ENCODE measurements around the gene SLX9. TPM values are rescaled to one million over a fixed set of nuclear protein-coding genes. Genes with fewer than 3 reads are reported as not detected.

Gene SLX9
- total RNA-seq, 1 experiment from 2014 or later, result 77.2 TPM

DNA sequence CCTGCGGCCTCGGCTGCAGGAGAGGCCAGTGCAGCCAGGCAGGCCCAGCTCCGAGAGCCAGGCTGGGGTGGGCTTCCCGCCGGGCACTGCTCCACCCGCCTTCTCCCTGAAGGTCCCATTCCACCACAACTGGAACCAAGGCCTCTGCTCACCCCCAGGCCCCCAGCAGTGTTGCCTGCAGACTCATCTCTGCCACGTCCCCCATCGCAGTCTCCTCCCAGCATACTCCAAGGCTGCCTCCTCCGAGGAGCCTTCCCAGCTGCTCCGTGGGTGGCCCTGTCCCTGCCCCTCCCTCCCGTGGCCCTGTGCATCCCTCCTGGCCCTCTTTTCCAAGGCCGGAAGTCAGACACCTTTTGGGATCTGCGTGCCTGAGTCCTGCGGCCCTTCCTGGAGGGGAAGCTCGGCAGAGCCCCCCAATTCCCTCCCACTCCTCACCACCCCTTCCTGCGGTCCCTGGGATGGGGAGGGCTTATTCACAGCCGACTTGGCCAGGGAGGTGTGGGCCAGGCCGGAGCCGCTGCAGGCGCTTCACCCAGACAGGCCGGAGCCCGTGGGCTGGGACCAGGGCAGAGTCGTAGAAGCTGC lies 47.6 kb downstream of the SLX9 start:
- TF ChIP-seq JAZF1 (CRISPR knock-in tag; IDR thresholded peaks at IDR 0.05), result no peak
- no peak for TF ChIP-seq NFE2L1 (CRISPR knock-in tag; IDR thresholded peaks at IDR 0.05)
- TF ChIP-seq, protein P1, sequence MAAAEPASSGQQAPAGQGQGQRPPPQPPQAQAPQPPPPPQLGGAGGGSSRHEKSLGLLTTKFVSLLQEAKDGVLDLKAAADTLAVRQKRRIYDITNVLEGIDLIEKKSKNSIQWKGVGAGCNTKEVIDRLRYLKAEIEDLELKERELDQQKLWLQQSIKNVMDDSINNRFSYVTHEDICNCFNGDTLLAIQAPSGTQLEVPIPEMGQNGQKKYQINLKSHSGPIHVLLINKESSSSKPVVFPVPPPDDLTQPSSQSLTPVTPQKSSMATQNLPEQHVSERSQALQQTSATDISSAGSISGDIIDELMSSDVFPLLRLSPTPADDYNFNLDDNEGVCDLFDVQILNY (CRISPR knock-in tag; IDR thresholded peaks at IDR 0.05), result no peak
- no peak for TF ChIP-seq KAT7 (CRISPR knock-in tag; IDR thresholded peaks at IDR 0.05; ENCODE audit: borderline replicate concordance)
- TF ChIP-seq ZNF416 (CRISPR knock-in tag; IDR thresholded peaks at IDR 0.05), result no peak
- TF ChIP-seq RORB (CRISPR knock-in tag; IDR thresholded peaks at IDR 0.05), result no peak
- TF ChIP-seq ZNF317 (CRISPR knock-in tag; IDR thresholded peaks at IDR 0.05; ENCODE audit: borderline replicate concordance, low read depth), result no peak
- TF ChIP-seq MXD4 (CRISPR knock-in tag; IDR thresholded peaks at IDR 0.05; ENCODE audit: borderline replicate concordance), result no peak
- no peak for TF ChIP-seq SOX15 (CRISPR knock-in tag; IDR thresholded peaks at IDR 0.05)
- no peak for TF ChIP-seq E2F4 (CRISPR knock-in tag; IDR thresholded peaks at IDR 0.05; ENCODE audit: borderline replicate concordance, low read depth)
- TF ChIP-seq, protein P2, sequence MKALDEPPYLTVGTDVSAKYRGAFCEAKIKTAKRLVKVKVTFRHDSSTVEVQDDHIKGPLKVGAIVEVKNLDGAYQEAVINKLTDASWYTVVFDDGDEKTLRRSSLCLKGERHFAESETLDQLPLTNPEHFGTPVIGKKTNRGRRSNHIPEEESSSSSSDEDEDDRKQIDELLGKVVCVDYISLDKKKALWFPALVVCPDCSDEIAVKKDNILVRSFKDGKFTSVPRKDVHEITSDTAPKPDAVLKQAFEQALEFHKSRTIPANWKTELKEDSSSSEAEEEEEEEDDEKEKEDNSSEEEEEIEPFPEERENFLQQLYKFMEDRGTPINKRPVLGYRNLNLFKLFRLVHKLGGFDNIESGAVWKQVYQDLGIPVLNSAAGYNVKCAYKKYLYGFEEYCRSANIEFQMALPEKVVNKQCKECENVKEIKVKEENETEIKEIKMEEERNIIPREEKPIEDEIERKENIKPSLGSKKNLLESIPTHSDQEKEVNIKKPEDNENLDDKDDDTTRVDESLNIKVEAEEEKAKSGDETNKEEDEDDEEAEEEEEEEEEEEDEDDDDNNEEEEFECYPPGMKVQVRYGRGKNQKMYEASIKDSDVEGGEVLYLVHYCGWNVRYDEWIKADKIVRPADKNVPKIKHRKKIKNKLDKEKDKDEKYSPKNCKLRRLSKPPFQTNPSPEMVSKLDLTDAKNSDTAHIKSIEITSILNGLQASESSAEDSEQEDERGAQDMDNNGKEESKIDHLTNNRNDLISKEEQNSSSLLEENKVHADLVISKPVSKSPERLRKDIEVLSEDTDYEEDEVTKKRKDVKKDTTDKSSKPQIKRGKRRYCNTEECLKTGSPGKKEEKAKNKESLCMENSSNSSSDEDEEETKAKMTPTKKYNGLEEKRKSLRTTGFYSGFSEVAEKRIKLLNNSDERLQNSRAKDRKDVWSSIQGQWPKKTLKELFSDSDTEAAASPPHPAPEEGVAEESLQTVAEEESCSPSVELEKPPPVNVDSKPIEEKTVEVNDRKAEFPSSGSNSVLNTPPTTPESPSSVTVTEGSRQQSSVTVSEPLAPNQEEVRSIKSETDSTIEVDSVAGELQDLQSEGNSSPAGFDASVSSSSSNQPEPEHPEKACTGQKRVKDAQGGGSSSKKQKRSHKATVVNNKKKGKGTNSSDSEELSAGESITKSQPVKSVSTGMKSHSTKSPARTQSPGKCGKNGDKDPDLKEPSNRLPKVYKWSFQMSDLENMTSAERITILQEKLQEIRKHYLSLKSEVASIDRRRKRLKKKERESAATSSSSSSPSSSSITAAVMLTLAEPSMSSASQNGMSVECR (CRISPR knock-in tag; IDR thresholded peaks at IDR 0.05; ENCODE audit: borderline replicate concordance), result no peak
- no peak for TF ChIP-seq TEAD4 (CRISPR knock-in tag; IDR thresholded peaks at IDR 0.05)
- no peak for TF ChIP-seq ZNF219 (CRISPR knock-in tag; IDR thresholded peaks at IDR 0.05; ENCODE audit: borderline replicate concordance)
- TF ChIP-seq, protein P3, sequence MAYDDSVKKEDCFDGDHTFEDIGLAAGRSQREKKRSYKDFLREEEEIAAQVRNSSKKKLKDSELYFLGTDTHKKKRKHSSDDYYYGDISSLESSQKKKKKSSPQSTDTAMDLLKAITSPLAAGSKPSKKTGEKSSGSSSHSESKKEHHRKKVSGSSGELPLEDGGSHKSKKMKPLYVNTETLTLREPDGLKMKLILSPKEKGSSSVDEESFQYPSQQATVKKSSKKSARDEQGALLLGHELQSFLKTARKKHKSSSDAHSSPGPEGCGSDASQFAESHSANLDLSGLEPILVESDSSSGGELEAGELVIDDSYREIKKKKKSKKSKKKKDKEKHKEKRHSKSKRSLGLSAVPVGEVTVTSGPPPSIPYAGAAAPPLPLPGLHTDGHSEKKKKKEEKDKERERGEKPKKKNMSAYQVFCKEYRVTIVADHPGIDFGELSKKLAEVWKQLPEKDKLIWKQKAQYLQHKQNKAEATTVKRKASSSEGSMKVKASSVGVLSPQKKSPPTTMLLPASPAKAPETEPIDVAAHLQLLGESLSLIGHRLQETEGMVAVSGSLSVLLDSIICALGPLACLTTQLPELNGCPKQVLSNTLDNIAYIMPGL (CRISPR knock-in tag; IDR thresholded peaks at IDR 0.05), result no peak
- TF ChIP-seq PREB (CRISPR knock-in tag; IDR thresholded peaks at IDR 0.05; ENCODE audit: borderline replicate concordance), result no peak
- TF ChIP-seq, protein P4, sequence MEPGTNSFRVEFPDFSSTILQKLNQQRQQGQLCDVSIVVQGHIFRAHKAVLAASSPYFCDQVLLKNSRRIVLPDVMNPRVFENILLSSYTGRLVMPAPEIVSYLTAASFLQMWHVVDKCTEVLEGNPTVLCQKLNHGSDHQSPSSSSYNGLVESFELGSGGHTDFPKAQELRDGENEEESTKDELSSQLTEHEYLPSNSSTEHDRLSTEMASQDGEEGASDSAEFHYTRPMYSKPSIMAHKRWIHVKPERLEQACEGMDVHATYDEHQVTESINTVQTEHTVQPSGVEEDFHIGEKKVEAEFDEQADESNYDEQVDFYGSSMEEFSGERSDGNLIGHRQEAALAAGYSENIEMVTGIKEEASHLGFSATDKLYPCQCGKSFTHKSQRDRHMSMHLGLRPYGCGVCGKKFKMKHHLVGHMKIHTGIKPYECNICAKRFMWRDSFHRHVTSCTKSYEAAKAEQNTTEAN (CRISPR knock-in tag; IDR thresholded peaks at IDR 0.05), result no peak
- no peak for TF ChIP-seq GTF2I (CRISPR knock-in tag; conservative IDR thresholded peaks at IDR 0.05)
- TF ChIP-seq, protein P5, sequence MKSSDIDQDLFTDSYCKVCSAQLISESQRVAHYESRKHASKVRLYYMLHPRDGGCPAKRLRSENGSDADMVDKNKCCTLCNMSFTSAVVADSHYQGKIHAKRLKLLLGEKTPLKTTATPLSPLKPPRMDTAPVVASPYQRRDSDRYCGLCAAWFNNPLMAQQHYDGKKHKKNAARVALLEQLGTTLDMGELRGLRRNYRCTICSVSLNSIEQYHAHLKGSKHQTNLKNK (CRISPR knock-in tag; IDR thresholded peaks at IDR 0.05), result no peak
- TF ChIP-seq JUN (CRISPR knock-in tag; IDR thresholded peaks at IDR 0.05), result no peak
- no peak for TF ChIP-seq MAX (CRISPR knock-in tag; IDR thresholded peaks at IDR 0.05)
- H3K4me3 Mint-ChIP-seq, result no peak overlapping the region
- no peak for ATAC-seq
- H3K27ac Mint-ChIP-seq, result no peak overlapping the region
- ChIA-PET CTCF (interaction anchor here (1.0 to 1.7 kb wide), 2 partner anchors 38 to 151 kb away, joined by 3 to 6 read pairs; no protein-coding TSS in a partner anchor), POLR2A (no interaction called here)
- no peaks in the 10 kb centered on the region for H3K36me3 Mint-ChIP-seq
- H3K9me3 Mint-ChIP-seq, result no peaks in the 10 kb centered on the region
- no peaks in the 10 kb centered on the region for H3K27me3 Mint-ChIP-seq (ENCODE audit: low read depth)
- no peak for DNase-seq (ENCODE audit: low spot score)
- no peaks in the 10 kb centered on the region for H3K4me1 Mint-ChIP-seq
